ENCODE results near the gene TMEM80.
A peak's percentile ranks its signal among the peaks of the same experiment; 100 is the strongest.
"Not testable (repeated sequence)": the region's sequence is repeated elsewhere in the genome, so short reads cannot be mapped to it uniquely, and the experiment has no call there.

Gene TMEM80

DNA sequence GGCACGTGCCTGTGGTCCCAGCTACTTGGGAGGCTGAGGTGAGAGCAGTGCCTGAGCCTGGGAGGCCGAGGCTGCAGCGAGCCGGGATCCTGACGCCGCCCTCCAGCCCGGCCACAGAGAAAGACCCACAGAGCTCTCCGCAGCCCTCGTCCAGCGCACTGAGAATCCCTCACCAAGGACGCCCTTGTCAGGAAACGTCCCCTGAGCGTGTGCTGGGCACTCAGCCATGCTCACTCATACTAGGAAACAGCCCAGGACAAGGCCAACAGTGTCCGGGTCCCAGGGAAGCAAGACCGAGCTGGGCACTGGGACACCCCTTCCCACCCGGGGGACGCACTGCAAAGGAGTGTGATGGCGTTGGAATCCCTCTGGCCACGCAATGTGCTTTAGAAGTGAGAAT is 15.1 kb upstream of the TMEM80 start:
- DNase-seq: no peak

DNA sequence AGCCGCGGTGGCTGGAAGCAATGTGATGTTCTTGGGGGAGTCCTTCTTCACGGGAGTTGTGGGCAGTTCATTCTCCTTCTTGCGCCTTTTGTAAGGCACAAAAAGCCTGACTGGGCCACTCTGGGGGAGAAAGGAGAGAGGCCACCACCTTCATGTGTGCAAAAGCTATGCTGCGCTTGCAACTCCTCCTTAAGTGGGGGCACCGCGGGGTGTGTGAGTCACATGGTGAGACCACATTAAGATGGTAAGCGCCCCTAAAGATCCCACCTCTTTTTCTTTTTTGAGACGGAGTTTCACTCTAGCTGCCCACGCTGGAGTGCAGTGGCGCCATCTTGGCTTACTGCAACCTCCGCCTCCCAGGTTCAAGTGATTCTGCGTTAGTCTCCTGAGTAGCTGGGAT is 14.6 kb upstream of the TMEM80 start:
- DNase-seq: no peak

DNA sequence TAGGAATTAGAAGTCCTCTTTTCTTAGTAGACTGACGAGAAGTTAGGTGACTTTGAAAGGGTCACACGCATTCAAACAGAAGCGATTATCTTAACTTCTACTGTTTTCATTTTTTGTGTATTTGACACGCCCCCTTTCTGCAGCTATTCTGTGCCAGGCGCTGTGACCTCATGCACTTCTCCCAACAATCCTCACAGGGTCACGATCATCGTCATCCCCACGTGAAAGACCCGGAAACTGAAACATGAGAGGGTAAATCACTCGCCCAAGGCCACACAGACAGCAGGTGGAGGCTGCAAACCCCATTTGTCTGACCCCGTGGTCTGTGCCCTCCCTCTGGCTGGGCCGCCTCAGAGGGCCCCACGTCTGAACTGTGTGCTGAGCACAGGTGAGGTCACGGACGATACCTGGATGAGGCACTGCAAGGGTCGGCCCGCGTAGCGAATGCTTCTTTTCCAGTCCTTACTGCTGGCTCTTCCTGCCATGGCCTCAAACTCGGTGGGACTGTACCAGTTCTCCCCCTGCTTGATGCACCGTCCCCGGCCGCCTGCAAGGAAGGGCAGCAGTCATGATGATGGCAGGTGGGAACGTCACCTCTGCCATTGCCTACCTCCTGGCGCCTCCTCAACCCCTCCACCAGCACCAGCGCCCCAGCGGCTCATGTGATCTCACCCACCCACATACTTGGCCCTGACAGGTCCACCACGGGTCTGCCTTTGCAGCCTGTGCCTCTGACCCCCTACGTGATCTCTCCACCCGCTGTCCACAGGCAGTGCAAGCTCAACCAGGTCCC is 9.0 kb upstream of the TMEM80 start:
- no peak for DNase-seq

DNA sequence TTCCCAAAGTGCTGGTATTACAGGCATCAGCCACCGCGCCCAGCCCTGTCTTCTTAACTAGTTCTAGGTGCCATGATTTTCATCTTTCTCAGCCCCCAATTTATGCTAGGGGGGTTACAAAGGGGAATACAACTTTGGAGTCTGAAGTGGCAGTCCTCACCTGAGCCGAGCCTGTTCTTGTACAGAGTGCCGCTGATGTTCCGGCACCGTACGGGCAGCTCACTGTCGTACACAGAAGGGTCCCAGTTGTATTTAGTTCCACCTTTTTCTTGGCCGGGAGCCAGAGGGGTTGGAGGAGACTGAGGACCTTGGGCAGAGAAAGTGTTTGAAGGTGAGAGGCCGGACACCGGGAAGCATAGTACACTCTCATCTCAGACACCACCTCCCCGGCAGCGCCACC is 7.9 kb upstream of the TMEM80 start:
- DNase-seq: no peak

DNA sequence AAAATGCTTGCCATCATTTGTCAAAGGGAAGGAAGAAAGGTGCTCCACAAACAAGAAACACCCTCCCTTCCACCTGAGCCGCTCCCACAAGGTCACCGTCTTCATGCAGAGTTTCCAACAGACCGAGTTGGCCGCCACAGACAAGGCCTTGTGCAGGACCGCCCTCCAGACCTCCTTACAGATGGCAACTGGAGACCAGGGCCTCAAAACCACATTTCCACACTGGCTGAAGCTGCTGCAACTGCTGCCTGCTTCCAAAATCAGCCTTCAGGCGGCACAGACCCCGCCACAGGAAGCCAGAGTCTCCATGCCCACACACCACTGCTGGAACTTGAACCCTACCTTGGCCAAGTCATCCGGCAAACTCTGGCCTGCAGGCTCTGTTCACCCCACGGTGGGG is 6.9 kb upstream of the TMEM80 start:
- no peak for DNase-seq

DNA sequence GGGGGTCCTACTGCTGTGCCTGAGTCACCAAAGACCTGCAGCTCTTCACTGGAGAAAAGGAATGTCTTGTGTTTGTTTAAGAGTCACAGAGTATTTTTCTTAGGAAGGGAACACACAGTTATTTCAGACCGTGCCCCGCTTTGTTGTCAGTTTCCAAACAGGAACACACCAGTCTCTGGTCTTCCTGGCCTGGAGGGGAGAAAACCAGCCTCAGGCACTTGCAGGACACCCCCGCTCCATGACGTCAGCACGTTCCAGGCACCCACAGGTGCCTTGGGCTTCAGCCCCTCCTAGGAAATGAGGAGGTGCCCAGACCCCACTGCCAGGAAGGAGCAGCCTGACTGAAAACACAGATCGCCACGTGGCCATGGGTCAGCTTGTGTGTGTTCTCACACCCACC is 6.0 kb upstream of the TMEM80 start:
- DNase-seq: no peak

DNA sequence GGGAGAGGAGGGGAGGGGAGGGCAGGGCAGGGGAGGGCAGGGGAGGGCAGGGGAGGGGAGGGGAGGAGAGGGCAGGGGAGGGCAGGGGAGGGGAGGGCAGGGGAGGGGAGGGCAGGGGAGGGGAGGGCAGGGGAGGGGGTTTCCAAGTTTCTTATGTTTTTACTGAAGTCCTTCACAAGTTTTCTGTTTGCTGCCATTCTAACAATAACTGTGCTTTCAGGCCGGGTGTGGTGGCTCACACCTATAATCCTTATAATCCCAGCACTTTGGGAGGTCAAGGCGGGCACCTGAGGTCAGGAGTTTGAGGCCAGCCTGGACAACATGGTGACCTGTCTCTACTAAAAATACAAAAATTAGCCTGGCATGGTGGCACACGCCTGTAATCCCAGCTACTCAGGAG is 5.4 kb upstream of the TMEM80 start:
- DNase-seq: not testable (repeated sequence)

DNA sequence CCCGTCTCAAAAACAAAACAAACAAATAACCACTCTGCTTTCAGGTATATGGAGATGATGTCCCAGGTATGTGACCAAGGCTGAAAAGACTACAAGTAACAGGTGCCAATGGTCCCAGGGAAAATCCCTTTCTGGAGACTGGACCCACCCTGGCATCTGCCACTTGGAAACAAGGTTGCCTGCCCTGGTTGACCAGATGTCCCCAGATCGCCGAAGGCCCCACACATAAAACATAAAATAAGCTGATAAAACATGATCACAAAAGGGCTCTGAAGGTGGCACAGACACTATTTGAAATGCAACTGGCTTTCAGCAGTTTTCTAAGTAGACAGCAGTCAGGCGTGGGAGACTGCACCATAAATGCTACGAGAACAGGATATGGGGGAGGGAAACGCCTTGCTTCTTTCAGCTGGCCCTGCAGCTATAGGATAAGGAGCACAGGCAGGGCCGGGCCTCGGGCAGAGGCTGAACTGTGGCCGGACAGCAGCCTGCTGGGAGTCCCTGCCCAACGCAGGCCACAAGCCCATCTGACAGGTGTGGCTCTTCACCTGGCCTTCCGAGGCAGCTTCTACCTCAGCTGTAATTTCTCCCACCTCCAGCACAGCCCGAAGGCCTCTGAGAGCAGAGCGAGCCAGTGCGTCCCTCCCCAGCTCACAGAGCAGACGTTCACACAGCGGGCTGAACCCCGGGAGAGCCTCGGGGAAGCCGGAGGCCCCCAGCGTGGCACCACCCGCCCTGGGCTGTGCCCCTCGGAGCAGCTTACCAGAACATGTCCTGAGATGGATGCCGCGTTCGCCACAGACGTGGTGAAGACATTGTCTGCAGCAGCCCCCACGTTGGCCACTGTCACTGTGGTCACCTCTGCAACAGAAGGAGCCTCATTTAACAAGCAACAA is 4.6 kb upstream of the TMEM80 start:
- DNase-seq: no peak

DNA sequence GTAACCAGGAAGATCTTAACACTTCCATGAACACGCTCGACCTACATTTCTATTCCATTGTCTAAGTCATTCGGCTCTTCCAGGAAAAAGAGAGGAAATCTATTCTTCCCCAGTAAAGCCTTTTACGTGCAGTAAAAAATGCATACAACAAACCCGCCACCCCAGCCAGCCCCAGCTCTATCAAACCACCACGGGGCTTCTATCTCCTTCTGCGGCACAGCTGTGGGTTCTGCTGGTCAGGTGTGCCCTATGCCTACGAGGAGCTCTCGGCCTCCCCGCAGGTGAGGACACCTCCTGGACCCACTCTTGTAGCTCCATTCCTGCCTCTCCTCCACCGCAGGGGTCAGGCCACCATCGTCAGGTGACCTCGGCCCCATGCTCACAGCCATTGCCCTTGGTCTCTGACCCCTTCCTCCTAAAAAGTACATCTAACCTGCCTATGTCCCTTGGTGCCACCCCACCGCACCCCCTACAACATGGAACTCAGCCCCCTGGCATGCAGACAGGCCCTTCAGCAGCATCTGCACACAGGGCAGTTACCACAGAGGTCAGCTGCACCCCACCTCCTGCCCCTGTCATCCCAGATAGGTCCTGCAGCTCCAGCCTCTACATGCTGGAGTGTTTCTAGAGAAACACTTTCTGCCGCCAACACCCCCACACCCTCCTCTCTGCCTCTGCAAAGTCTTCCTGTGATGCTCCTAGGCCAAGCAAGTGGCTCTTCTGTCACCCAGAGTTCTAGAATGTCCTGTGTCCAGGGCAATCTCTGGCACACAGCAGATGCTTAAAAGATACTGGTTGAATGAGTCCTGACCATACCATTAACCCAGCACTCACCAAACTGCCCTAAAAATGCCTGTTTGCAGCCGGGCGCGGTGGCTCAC is 3.7 kb upstream of the TMEM80 start:
- no peak for DNase-seq

DNA sequence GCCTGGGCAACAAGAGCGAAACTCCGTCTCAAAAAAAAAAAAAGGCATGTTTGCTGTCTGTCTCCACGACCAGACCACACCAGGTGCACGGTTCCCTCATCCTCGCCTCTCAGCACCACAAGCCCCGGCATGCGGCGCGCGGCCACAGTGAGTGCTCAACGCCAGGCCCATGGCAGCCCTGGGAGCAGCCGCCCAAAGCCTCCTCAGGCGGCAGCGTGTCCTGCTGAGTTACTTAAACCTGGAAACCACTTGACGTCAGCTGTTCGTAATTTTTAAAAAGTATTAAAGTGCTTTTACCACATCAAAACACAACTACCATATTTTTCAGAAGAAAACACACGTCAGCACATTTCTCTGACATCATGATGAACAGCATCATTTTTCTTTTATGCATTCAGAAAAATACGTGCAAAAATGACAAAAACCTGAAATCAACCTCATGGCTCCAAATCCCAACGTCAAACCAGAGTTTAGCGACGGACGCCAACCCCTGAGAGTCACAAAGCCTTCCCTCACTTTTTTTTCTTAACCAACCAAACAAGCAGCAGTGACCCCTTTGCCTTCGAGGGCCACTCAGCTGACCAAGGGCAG is 2.7 kb upstream of the TMEM80 start:
- no peak for DNase-seq

DNA sequence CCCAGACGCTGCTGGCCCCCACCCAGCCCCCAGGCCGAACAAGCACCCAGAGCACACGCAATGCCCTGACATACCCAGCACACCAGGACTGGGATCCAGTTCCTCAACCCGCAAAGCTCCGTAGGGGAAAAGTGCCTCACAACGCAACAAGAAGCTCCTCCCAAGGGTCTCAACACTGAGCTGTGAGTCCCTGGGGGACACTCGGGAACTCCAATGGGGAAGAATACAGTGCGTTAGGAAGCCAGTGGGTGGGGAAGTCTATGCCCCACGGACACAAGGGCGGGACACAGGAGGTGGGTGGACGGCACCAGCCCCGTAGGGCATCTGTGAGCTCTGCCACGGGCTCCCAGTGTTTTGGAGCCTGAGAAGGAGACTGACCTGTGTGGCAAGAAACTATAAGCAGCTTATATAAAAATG is 2.2 kb upstream of the TMEM80 start:
- peak; percentile 46 to 67 for DNase-seq

DNA sequence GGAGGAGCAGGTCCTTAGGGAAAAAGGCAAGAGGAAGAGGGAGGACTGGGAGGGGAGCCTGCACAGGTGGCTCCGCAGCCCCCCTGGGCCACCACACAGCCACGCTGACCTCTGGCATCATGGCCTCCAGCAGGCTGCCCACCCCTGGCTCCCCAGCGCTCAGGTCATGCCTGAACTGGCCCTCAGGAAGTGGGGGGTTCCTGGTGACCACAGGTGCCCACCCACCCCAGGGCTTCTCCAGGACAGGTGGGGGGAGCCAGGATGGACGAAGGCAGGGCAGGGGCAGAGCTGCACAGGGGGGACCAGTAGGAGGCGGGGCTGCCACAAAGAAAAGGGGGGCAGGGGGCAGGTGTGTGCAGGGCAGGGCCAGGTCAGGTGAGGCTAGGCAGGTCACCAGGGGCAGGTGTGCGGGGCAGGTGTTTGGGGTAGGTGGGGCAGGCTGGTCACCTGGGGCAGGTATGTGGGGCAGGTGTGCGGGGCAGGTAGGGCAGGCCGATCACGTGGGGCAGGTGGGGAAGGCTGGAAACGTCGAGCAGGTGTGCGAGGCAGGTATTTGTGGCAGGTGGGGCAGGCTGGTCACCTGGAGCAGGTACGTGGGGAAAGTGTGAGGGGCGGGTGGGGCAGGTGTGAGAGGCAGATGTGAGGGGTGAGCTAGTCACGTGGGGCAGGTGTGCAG is 1.6 kb upstream of the TMEM80 start:
- DNase-seq: no peak

DNA sequence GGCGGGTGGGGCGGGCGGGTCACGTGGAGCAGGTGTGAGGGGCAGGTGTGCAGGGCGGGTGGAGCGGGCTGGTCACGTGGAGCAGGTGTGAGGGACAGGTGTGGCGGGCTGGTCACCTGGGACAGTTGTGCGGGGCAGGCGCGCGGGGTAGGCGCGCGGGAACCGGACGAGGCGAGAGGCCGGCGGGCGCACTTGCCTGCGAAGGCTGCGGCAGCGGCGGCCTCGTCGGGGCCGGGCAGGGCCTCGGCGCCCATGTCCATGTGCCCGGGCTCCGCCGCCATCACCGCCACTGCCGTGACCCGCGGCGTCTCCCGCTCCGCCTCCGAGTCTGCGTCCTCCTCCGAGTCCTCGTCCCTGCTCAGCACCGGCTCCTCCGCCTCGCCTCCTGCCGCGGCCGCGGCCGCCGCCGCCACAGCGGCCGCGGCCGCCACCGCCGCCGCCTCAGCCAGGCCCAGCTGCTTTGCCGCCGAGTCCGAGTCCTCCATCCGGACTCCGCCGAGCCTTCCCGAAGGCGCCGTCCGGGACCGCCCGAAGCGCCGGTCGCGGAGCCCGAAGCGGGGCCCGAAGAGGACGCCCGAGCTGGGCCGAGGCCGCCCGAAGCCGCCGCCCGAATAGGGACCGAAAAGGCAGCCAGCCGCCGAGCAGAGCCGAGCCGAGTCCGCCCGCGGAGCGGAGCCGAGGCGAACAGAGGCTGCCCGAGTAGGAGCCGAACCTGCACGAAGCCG is 891 bp upstream of the TMEM80 start, which contains the start of gene DEAF1:
Gene DEAF1, minus strand, starts transcription at position 660 of the 725 bp plus-strand sequence. Its CDS starts 175 bp downstream, at position 485.
- DNase-seq: peak; percentile 97 to 100

DNA sequence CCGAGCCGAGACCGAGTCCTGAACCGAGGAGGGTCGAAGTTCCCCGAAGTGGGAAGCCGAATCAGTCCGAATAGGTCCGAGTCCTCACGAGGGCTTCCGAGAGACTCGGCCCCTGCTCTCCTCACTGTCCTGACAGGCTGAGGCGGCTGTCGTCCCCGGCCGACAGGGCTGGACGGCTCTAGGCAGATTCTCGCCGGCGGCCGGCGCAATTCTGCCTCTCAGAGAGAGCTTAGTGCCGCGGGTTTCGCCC is 403 bp upstream of the TMEM80 start:
- no peak for DNase-seq

DNA sequence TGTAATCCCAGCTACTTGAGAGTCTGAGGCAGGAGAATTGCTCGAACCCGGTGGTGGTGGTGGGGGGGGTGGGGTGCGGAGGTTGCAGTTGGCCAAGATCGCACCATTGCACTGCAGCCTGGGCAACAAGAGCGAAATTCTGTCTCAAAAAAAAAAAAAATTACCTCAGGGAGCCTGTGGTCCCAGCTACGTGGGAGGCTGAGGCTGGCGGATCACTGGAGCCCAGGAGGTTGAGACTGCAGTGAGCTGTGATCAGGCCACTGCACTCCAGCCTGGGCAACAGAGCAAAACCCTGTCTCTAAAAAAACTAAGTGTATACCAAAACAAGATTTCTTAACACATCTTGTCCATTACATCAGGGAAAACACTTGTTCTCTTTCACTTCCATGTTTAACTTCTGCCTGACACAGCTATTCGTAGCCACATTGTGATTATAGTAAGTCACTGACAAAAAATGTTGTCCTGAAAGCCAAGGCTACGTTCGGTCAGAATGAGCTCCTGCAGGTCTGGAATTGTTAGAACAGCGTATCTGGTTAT is 1.4 kb downstream of the TMEM80 start:
- DNase-seq: peak; percentile 76 to 87

DNA sequence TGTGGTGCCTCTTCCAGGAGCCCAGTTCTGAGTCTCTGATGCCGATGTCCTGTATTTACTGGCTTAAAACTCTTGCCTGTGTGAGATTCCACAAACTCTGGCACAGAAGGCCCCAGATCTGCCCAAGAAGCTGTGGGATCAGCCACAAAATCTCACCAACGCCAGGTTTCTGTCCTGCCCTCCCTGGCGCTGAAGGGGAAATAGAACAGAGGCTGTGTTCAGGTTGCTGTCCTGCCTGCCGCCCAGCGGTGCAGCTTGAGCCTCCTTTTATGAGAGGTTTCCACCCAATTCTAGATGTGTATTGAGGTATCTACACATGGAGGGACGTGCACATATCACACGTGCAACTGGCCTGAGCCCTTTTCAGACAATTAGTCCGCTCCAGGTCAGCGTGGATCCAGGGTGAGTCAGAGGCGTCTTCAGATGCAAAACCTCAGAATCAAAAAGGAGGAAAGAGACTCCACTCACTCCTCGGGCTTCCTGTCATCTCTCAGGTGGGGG is 2.2 kb downstream of the TMEM80 start:
- DNase-seq: no peak

DNA sequence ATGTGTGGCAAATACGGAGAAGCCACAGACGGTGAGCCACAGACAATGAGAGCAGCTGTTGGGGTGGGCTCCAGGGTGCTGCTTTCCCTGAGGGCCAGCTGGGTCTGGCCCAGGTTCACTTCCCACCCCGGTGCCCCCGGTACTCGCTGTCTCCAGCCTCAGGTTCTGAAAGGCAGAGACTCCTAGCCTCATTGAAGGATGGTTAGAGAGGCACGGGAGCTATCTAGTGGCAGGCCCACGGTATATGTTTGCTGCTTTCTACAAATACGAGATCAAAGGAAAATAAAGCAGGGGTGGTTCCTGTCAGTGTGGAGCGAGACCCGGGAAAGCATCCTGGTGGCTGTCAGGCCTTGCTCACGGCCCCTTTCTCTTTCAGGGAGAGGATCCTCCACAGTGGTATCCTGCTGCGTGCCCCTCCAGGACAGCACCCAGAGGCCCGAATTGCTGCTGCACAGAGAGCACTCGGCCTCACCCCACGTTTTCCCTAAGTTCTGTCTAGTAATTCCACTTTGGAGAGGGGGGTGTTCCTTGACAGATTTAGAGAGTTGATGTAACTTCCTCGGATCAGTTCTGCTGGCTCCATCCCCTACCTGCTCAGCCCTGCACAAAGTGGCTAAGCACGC is 3.0 kb downstream of the TMEM80 start:
- no peak for DNase-seq

DNA sequence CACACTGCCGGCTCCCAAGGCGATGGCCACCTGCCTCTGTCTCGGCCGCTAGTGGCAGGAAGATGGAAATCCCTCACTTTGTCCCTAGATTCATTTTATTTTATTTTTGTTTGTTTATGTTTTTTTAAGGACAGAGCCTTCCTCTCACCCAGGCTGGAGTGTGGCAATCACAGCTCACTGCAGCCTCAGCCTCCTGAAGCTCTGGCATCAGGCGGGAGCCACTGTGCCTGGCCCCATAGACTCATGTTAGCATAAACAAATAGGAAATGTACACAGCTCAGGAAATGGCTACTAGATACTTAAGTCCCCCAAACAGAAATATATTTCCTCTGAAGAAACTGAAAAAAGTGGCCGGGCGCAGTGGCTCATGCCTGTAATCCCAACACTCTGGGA is 3.5 kb downstream of the TMEM80 start:
- no peak for DNase-seq

DNA sequence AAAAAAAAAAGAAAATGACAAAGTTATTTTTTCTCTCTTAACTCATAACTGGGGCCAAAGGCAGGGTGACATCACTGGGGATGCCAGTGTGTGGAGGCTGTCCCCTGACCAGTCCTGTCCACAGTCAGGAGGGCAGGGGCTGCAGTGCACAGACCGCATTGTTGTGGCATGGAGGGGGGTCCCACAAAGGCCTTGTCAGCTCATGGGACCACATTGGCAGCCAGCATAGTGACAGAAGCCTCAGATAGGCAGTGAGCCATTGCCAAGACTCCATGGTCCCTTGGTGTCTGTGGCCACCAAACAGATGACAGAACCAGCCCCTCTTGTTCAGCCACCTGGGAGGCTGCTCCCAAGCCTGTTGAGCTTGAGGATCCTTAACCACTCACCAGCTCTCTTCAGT is 4.1 kb downstream of the TMEM80 start:
- no peak for DNase-seq

DNA sequence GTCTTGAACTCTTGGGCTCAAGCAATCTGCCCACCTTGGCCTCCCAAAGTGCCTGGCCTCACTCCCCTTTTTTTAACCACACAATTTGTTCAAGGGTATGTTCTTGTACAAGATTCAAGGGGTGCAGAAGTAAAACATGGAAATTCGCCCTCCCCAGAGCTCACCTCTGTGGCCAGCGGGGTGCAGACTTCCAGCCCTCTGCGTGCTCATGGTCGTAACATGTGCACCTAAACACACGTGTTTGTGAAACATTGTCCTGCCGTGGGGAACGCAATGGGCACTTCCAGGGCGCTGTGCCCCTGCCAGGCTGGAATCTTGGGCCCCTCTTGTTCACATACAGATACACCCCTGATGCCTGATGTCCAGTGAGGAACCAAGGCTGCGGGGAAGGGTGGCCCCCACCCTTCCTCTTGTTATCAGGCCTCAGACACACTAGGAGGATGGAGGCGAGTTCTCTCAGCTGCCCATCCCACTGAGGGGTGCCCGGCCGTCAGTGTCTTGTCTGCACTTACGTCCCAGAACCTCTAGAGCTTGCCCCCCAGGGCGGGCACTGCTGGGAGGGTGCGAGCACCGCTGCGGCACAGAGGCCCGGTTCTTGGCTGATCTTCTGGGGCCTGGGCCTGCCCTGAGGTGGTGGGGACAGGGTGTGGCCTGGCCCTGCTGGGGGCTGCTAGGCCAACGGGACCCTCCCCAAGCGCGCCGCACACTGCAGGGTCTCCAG is 6.3 kb downstream of the TMEM80 start:
- DNase-seq: no peak
